Heart left ventricle (tissue), 13 donors: ENCODE measurements around the gene CSRP1.

ENCODE experiments used
- CTCF ChIP-seq, 12 donors: fragments of 200-600 bp; sonication (generic) in 4 of 12; IDR thresholded peaks; one replicate each; pipeline versions ENCODE4 v1.5.0 to v1.8.0; 2018 to 2022; ENCODE audit warnings: antibody characterized with exemption in 12 of 12, mild to moderate bottlenecking in 5 of 12
- POLR2A ChIP-seq, 2 donors: fragments of 450-650 bp; IDR thresholded peaks; one replicate each; pipeline ENCODE4 v1.6.1; 2017; ENCODE audit warnings: antibody characterized with exemption in 2 of 2, mild to moderate bottlenecking in 2 of 2, moderate library complexity in 2 of 2
- donor health status: ischemic (EF 13 %, LVEDD 7.1; RV severe dilation, severe dysfunction).
- donor health status: DM: no; HTN: yes; CAD: no.
- donor health status: DM: no; HTN: no; CAD: no.
- donor health status: ischemic (EF 25% LVEDD 6.9; RV normal size, moderate dysfunction).
- donor health status: ischemic (EF 25% LVEDD 5.7; RV mildly dilated, moderate dysfunction).
- donor health status: ischemic (EF 35%, LVEDD 5.7; RV mildly dilated, moderate dysfunction).
- donor health status: nonischemic (EF 11% LVEDD 7.7; RV severe dilation, severe dysfunction).
- donor health status: DM: yes; HTN: yes; CAD: no.
- donor health status: PGD.
- donor health status: ischemic (EF 29% LVEDD 5.4; RV normal size, mild dysfunction).
- donor health status: nonischemic (EF 23%, LVEDD 6.1; RV moderate dilation, normal function).

GRCh38 chr1:201555593-201555945 lies 48.6 kb upstream of the CSRP1 start:
- no peak for TF ChIP-seq CTCF (IDR thresholded peaks at IDR 0.05)
- no peak for TF ChIP-seq POLR2A (IDR thresholded peaks at IDR 0.05)
